NCI-H1105 (cell line): ENCODE data around the gene UFD1.

ENCODE experiments used
- DNase-seq: peaks from one replicate; lab custom pipeline; 2025; lab: John Stamatoyannopoulos, UW

Gene UFD1

GRCh38 chr22:19495562-19496323 is 16.8 kb upstream of the UFD1 start:
- DNase-seq: no peak

GRCh38 chr22:19494676-19495173 is 15.7 kb upstream of the UFD1 start:
- no peak for DNase-seq

- no peak for DNase-seq
Measured at GRCh38 chr22:19494001-19494560, 15.1 kb upstream of the UFD1 start.

- no peak for DNase-seq
Measured at GRCh38 chr22:19492504-19493174, 13.6 kb upstream of the UFD1 start.

- no peak for DNase-seq
Measured at GRCh38 chr22:19490628-19491230, 11.7 kb upstream of the UFD1 start.

GRCh38 chr22:19488884-19489843 is 10.2 kb upstream of the UFD1 start:
- no peak for DNase-seq

- DNase-seq: no peak
Measured at GRCh38 chr22:19488285-19488684, 9.3 kb upstream of the UFD1 start.

- no peak for DNase-seq
Measured at GRCh38 chr22:19483481-19484244, 4.7 kb upstream of the UFD1 start.

- DNase-seq: no peak
Measured at GRCh38 chr22:19482297-19482696, 3.3 kb upstream of the UFD1 start.

GRCh38 chr22:19480789-19481188 is 1.8 kb upstream of the UFD1 start:
- no peak for DNase-seq

- no peak for DNase-seq
Measured at GRCh38 chr22:19480173-19480568, 1.2 kb upstream of the UFD1 start.

- DNase-seq: peak; percentile 96
Measured at GRCh38 chr22:19479355-19480172, 571 bp upstream of the UFD1 start, which contains the start of gene CDC45. CDC45 (plus strand) TSS chr22:19479920; CDS start chr22:19479969, 49 bp downstream.

- DNase-seq: no peak
Measured at GRCh38 chr22:19478045-19478900, 720 bp downstream of the UFD1 start.

GRCh38 chr22:19477321-19478044 is 1.5 kb downstream of the UFD1 start:
- no peak for DNase-seq

- DNase-seq: no peak
Measured at GRCh38 chr22:19476023-19476422, 3.0 kb downstream of the UFD1 start.

- no peak for DNase-seq
Measured at GRCh38 chr22:19473578-19473977, 5.4 kb downstream of the UFD1 start.

GRCh38 chr22:19472233-19472632 is 6.8 kb downstream of the UFD1 start:
- DNase-seq: no peak

GRCh38 chr22:19471572-19471971 is 7.4 kb downstream of the UFD1 start:
- no peak for DNase-seq
